Measurements from ENCODE around the gene PIGH. TPM values are rescaled to one million over a fixed set of nuclear protein-coding genes. Genes with fewer than 3 reads are reported as not detected.

Gene PIGH
- total and polyA plus RNA-seq, 8 donors: 11.5 to 27.4 (median 14.2) TPM

DNA sequence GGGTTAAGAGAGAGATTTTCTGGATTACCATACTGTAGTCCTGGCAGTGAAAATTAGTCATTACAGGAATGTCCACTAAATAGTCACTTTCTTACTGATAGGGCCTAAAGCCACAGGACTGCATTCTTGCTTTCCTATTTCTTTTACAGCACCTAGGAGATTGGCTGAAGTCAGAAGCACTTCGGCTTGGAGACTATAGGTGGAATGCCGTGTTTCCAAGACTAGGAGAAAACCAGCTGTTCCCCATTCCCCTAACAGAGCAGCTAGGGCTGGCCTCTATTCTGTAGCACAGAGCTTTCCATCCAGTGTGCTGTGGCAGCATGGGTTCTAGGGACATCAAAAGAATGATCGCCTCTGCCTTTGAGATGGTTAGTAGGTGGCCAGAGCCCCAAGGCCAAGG is 15.1 kb downstream of the PIGH start:
- WGBS, 2 donors: 95% methylated on average over 3 of the region's 3 CpGs
- Histone ChIP-seq H3K9me3 (no peaks in the 10 kb centered on the region), H3K27ac (no peak overlapping the region), H3K4me3 (no peak overlapping the region), H3K4me1 (no peaks in the 10 kb centered on the region), H3K36me3 (peaks cover 0 to 39% (median 0%) of the 10 kb centered on the region in 3 donors), H3K27me3 (no peaks in the 10 kb centered on the region)
- TF ChIP-seq, protein P1, sequence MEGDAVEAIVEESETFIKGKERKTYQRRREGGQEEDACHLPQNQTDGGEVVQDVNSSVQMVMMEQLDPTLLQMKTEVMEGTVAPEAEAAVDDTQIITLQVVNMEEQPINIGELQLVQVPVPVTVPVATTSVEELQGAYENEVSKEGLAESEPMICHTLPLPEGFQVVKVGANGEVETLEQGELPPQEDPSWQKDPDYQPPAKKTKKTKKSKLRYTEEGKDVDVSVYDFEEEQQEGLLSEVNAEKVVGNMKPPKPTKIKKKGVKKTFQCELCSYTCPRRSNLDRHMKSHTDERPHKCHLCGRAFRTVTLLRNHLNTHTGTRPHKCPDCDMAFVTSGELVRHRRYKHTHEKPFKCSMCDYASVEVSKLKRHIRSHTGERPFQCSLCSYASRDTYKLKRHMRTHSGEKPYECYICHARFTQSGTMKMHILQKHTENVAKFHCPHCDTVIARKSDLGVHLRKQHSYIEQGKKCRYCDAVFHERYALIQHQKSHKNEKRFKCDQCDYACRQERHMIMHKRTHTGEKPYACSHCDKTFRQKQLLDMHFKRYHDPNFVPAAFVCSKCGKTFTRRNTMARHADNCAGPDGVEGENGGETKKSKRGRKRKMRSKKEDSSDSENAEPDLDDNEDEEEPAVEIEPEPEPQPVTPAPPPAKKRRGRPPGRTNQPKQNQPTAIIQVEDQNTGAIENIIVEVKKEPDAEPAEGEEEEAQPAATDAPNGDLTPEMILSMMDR (IDR thresholded peaks at IDR 0.05): no peak
- DNase-seq (no peak), ATAC-seq (no peak), FAIRE-seq (no peak)
- intact Hi-C loops (cut with DNase I): loop anchor here in 2 of 3 donors (10.0 kb wide), 2 partner anchors 90 to 120 kb away; partner anchors contain the start of genes RDH12 (in 2 of the 2) and VTI1B (in 1 of the 2)

DNA sequence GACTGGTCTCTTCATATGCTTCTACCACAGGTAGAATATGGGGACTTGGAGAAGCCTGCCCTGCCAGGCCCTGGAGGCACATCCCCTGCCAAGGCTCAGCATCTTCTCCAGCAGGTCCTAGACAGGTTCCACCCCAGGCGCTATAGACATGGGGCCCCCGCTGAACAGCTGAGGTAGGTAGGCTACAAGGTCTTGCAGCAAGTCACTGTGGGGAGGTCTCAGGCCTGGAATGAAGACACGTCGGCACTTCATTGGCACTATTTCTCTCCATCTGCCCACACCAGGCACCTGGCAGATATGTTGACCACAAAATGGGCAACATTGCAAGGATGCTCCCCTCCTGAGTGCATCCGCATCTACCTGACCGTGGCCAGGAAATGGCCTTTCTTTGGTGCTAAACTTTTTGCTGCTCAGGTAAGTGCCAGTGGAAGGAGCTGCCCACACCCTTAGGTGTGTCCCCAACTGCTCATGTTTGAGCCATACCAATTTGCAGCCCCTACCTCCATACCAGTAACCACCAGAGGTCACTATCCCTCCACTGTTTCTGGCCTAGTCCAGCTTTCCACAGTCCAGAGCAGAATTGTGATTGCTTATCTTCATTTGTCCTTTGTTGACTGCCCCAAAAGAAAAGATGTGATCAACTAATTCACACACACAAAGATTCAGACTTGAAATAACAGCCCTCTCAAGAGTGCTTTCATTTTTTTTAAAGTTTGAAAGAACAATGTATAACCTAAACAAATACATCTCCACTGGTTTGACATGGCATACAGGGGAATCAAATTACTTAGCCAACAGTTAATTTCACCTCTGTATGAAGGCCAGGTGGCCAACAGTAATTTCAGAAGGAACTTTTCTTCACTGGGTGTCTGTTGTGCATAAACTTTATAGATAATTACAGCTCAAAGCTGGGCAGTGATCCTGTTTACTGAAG is 16.1 kb downstream of the PIGH start:
- FAIRE-seq (peak; percentile 37), ATAC-seq (peak; percentile 78 to 93 (median 91)), DNase-seq (peak in 2 of 6 donors; percentile 43 to 55)
- intact Hi-C loops (cut with DNase I): loop anchor here in 2 of 3 donors (10.0 kb wide), 2 partner anchors 91 to 121 kb away; partner anchors contain the start of genes RDH12 (in 2 of the 2) and VTI1B (in 1 of the 2)
- TF ChIP-seq, protein P1 (IDR thresholded peaks at IDR 0.05): peak; percentile 26 to 53 (median 47)
- no peak overlapping the region for H3K4me3 ChIP-seq
- H3K27me3 ChIP-seq: no peaks in the 10 kb centered on the region
- H3K36me3 ChIP-seq: peaks cover 0 to 40% (median 0%) of the 10 kb centered on the region in 3 donors
- WGBS, 2 donors: 85 to 93% methylated on average over 6 of the region's 6 CpGs
- H3K27ac ChIP-seq: no peak overlapping the region
- H3K4me1 ChIP-seq: no peaks in the 10 kb centered on the region
- H3K9me3 ChIP-seq: no peaks in the 10 kb centered on the region

DNA sequence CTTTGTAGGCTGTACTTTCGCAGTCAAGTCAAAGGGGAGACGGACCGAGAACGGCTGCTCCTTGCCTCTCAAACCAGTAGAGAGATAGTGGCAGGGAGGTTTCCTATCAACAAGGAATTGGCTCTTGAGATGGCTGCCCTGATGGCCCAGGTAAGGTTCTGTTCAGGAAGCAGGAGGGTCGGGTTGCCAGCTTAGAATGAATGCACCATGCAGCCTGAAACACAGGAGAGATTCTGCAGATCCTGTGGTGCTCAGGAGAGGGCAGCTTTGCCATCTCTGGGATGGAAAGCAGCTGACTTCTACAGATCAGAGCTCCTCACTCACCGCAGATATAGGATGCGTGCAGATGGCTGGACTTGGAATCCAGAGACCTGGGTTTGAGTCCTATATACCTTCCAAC is 18.0 kb downstream of the PIGH start:
- 85 to 88% methylated on average over 7 of the region's 7 CpGs for WGBS, 2 donors
- no peaks in the 10 kb centered on the region for H3K27me3 ChIP-seq
- TF ChIP-seq, protein P1 (IDR thresholded peaks at IDR 0.05): no peak
- DNase-seq (no peak), ATAC-seq (no peak), FAIRE-seq (no peak)
- H3K9me3 ChIP-seq: no peaks in the 10 kb centered on the region
- intact Hi-C loops (cut with DNase I): loop anchor here in 2 of 3 donors (10.0 kb wide), 2 partner anchors 93 to 123 kb away; partner anchors contain the start of genes RDH12 (in 2 of the 2) and VTI1B (in 1 of the 2)
- H3K4me1 ChIP-seq: no peaks in the 10 kb centered on the region
- no peak overlapping the region for H3K27ac ChIP-seq
- H3K36me3 ChIP-seq: peaks cover 0 to 38% (median 0%) of the 10 kb centered on the region in 3 donors
- H3K4me3 ChIP-seq: no peak overlapping the region

GRCh38 chr14:67581643-67582042 is 18.4 kb downstream of the PIGH start:
- Histone ChIP-seq H3K27ac (no peak overlapping the region), H3K4me3 (no peak overlapping the region), H3K4me1 (no peaks in the 10 kb centered on the region), H3K36me3 (peaks cover 0 to 33% (median 0%) of the 10 kb centered on the region in 3 donors), H3K27me3 (no peaks in the 10 kb centered on the region), H3K9me3 (no peaks in the 10 kb centered on the region)
- TF ChIP-seq, protein P1 (IDR thresholded peaks at IDR 0.05): no peak
- ATAC-seq: no peak
- intact Hi-C loops (cut with DNase I): loop anchor here in 2 of 3 donors (10.0 kb wide), 2 partner anchors 93 to 123 kb away; partner anchors contain the start of genes RDH12 (in 2 of the 2) and VTI1B (in 1 of the 2)
- FAIRE-seq: no peak
- DNase-seq: no peak
- 93 to 95% methylated on average over 1 of the region's 1 CpG for WGBS, 2 donors
